IMR-90 (cell line): Measurements from ENCODE around the gene FCMR. TPM values are rescaled to one million over a fixed set of nuclear protein-coding genes. Genes with fewer than 3 reads are reported as not detected.

Experiments used
- ATAC-seq: fragments of 200-7000 bp; cut with Tn5 transposase; 2 replicates; pipeline ENCODE4 v1.9.1; 2020; ENCODE audit warnings: low read depth, mild to moderate bottlenecking, moderate library complexity
- BruUV-seq: library from RNA; stranded (reverse); fragments of 400-500 nt; replicated peaks from 2 replicates; lab custom pipeline; 2021; lab: Mats Ljungman, UMichigan
- CTCF ChIA-PET: fragments of 300-600 bp; formaldehyde crosslinking; extraction: SDS; loops from one replicate; lab custom pipeline; 2021; ENCODE audit warnings: antibody characterized with exemption; lab: Yijun Ruan, JAX
- POLR2A ChIA-PET: fragments of 300-600 bp; sonication (Branson Sonifier 250); formaldehyde crosslinking; loops from one replicate; lab custom pipeline; 2022; ENCODE audit warnings: antibody characterized with exemption; ENCODE audit not compliant: unreplicated experiment; lab: Charles Lee
- DNase-seq: peaks from one replicate; pipeline ENCODE4 v3.0.0; 2013
- H2AFZ ChIP-seq: replicated peaks from 2 replicates; pipeline ENCODE3; 2013; ENCODE audit warnings: low read length, mild to moderate bottlenecking; ENCODE audit not compliant: poor library complexity
- H2AK5ac ChIP-seq: 2 replicates; pipeline ENCODE4 v1.6.1; 2013; ENCODE audit warnings: low read depth, low read length, inconsistent platforms
- H2AK9ac ChIP-seq: replicated peaks from 2 replicates; pipeline ENCODE3; 2013; ENCODE audit warnings: mild to moderate bottlenecking, low read depth, low read length, moderate library complexity; ENCODE audit not compliant: poor library complexity
- H2BK120ac ChIP-seq: 2 replicates; pipeline ENCODE4 v1.6.1; 2013; ENCODE audit warnings: low read depth, low read length, inconsistent platforms
- H2BK15ac ChIP-seq: 3 replicates; pipeline ENCODE4 v1.6.1; 2013; ENCODE audit warnings: low read depth, low read length, inconsistent platforms
- H2BK20ac ChIP-seq: 2 replicates; pipeline ENCODE4 v1.6.1; 2013; ENCODE audit warnings: low read depth, mild to moderate bottlenecking, inconsistent platforms, low read length, moderate library complexity
- H2BK5ac ChIP-seq: 2 replicates; pipeline ENCODE4 v1.6.1; 2013; ENCODE audit warnings: mild to moderate bottlenecking, low read depth, low read length, inconsistent platforms; ENCODE audit not compliant: poor library complexity, severe bottlenecking
- H3K14ac ChIP-seq: replicated peaks from 2 replicates; pipeline ENCODE4 v1.6.1; 2013; ENCODE audit warnings: low read depth, low read length, inconsistent platforms
- H3K18ac ChIP-seq: 2 replicates; pipeline ENCODE4 v1.6.1; 2013; ENCODE audit warnings: low read depth, low read length, control low read depth
- H3K23ac ChIP-seq: 2 replicates; pipeline ENCODE4 v1.6.1; 2013; ENCODE audit warnings: low read depth, low read length, inconsistent platforms
- H3K27ac ChIP-seq: 2 replicates; pipeline ENCODE4 v1.5.1; 2013; ENCODE audit warnings: mild to moderate bottlenecking, control low read depth, low read length; ENCODE audit not compliant: insufficient read depth
- H3K27me3 ChIP-seq: 2 replicates; pipeline ENCODE4 v1.6.1; 2013; ENCODE audit warnings: low read length; ENCODE audit not compliant: control insufficient read depth, insufficient read depth
- H3K36me3 ChIP-seq: 2 replicates; pipeline ENCODE4 v1.6.1; 2013; ENCODE audit warnings: low read length, mixed read lengths; ENCODE audit not compliant: control insufficient read depth, insufficient read depth
- H3K4ac ChIP-seq: 2 replicates; pipeline ENCODE4 v1.6.1; 2013; ENCODE audit warnings: low read depth, low read length, inconsistent platforms
- H3K4me1 ChIP-seq: 2 replicates; pipeline ENCODE4 v1.6.1; 2013; ENCODE audit warnings: low read length, mixed read lengths; ENCODE audit not compliant: control insufficient read depth, insufficient read depth
- H3K4me2 ChIP-seq: 2 replicates; pipeline ENCODE4 v1.6.1; 2013; ENCODE audit warnings: low read depth, mild to moderate bottlenecking, control low read depth, low read length, moderate library complexity
- H3K4me3 ChIP-seq: 2 replicates; pipeline ENCODE4 v1.5.1; 2013; ENCODE audit warnings: low read depth, mild to moderate bottlenecking, control low read depth, low read length, moderate library complexity; ENCODE audit not compliant: insufficient read depth
- H3K56ac ChIP-seq: 2 replicates; pipeline ENCODE4 v1.6.1; 2013; ENCODE audit warnings: low read length, inconsistent platforms; ENCODE audit not compliant: insufficient read depth; ENCODE audit errors: extremely low read depth
- H3K79me1 ChIP-seq, 2 experiments: 2 replicates each; pipeline ENCODE4 v1.6.1; 2013; ENCODE audit warnings: low read length in 2 of 2, inconsistent platforms in 1 of 2, low read depth in 1 of 2
- H3K9ac ChIP-seq: 2 replicates; pipeline ENCODE4 v1.6.1; 2013; ENCODE audit warnings: low read depth, low read length, control low read depth
- H3K9me1 ChIP-seq: 2 replicates; pipeline ENCODE4 v1.6.1; 2013; ENCODE audit warnings: low read length, inconsistent platforms; ENCODE audit not compliant: insufficient read depth
- H3K9me3 ChIP-seq: 2 replicates; pipeline ENCODE4 v1.6.1; 2013; ENCODE audit warnings: low read length; ENCODE audit not compliant: control insufficient read depth, insufficient read depth
- H4K20me1 ChIP-seq: 2 replicates; pipeline ENCODE4 v1.6.1; 2013; ENCODE audit warnings: low read length, inconsistent platforms; ENCODE audit not compliant: insufficient read depth
- H4K5ac ChIP-seq: 2 replicates; pipeline ENCODE4 v1.6.1; 2013; ENCODE audit warnings: mild to moderate bottlenecking, low read depth, low read length, control low read depth
- H4K8ac ChIP-seq, 2 experiments: 2 replicates each; pipeline ENCODE4 v1.6.1; 2013; ENCODE audit warnings: low read depth in 2 of 2, low read length in 2 of 2, control low read depth in 1 of 2, inconsistent platforms in 1 of 2
- H4K91ac ChIP-seq: 2 replicates; pipeline ENCODE4 v1.6.1; 2013; ENCODE audit warnings: low read depth, low read length, inconsistent platforms; ENCODE audit not compliant: insufficient read depth
- BHLHE40 ChIP-seq: fragments of 150-350 bp; IDR thresholded peaks from 2 replicates; pipeline ENCODE4 v1.6.1; 2016; ENCODE audit warnings: mild to moderate bottlenecking, low read depth, low read length
- CHD1 ChIP-seq: IDR thresholded peaks from 2 replicates; pipeline ENCODE4 v1.6.1; 2012; ENCODE audit warnings: low read depth, low read length, improper control_type of control experiment
- CTCF ChIP-seq: conservative IDR thresholded peaks from 2 replicates; pipeline ENCODE4 v1.5.1; 2012; ENCODE audit warnings: mild to moderate bottlenecking, low read depth, low read length, improper control_type of control experiment
- FOS ChIP-seq: fragments of 150-350 bp; IDR thresholded peaks from 2 replicates; pipeline ENCODE4 v1.6.1; 2016; ENCODE audit warnings: low read depth, low read length
- MAFK ChIP-seq: IDR thresholded peaks from 2 replicates; pipeline ENCODE4 v1.6.1; 2012; ENCODE audit warnings: low read depth, low read length, improper control_type of control experiment
- MAZ ChIP-seq: IDR thresholded peaks from 2 replicates; pipeline ENCODE4 v1.6.1; 2012; ENCODE audit warnings: low read depth, mild to moderate bottlenecking, low read length, improper control_type of control experiment, moderate library complexity, borderline replicate concordance
- MXI1 ChIP-seq: IDR thresholded peaks from 2 replicates; pipeline ENCODE4 v1.6.1; 2012; ENCODE audit warnings: low read depth, mild to moderate bottlenecking, low read length, moderate library complexity, borderline replicate concordance
- POLR2A ChIP-seq: IDR thresholded peaks from 2 replicates; pipeline ENCODE4 v1.6.1; 2012; ENCODE audit warnings: mild to moderate bottlenecking, low read depth, low read length
- RAD21 ChIP-seq: IDR thresholded peaks from 2 replicates; pipeline ENCODE4 v1.6.1; 2012; ENCODE audit warnings: low read length, improper control_type of control experiment
- RCOR1 ChIP-seq: IDR thresholded peaks from 2 replicates; pipeline ENCODE4 v1.6.1; 2012; ENCODE audit warnings: mild to moderate bottlenecking, low read length, improper control_type of control experiment; ENCODE audit not compliant: insufficient replicate concordance
- RFX5 ChIP-seq: IDR thresholded peaks from 2 replicates; pipeline ENCODE4 v1.8.0; 2012; ENCODE audit warnings: low read depth, mild to moderate bottlenecking, low read length, moderate library complexity
- WGBS, 2 experiments: methylation state at CpG; one replicate each; pipeline versions ENCODE4 v1.1.5 to v1.1.7; 2013; ENCODE audit warnings: missing lambda C conversion rate in 2 of 2; ENCODE audit not compliant: insufficient read length in 1 of 2; ENCODE audit errors: extremely low coverage in 2 of 2; 5-methylcytosine and 5-hydroxymethylcytosine counted together
- dilution Hi-C: fragments of 300-500 bp; cut with HindIII; formaldehyde crosslinking; loops from one replicate; pipeline ENCODE4 v1.14.3; 2018; ENCODE audit warnings: low sequenced_read_pairs; ENCODE audit not compliant: unreplicated experiment
- in situ Hi-C: fragments of 300-500 bp; cut with MboI; formaldehyde crosslinking; loops from 3 replicates; pipeline ENCODE4 v1.14.3; 2019; ENCODE audit warnings: low sequenced_read_pairs, inconsistent platforms, mixed read lengths
- intact Hi-C: fragments of 100-400 bp; cut with micrococcal nuclease; formaldehyde crosslinking; loops from 2 replicates; pipeline ENCODE4 v1.10.0; 2022
- polyA plus RNA-seq, 3 experiments: library from polyadenylated mRNA; depleted of rRNA; stranded (reverse); fragments of >200 nt; gene quantifications; 2 replicates each; pipeline ENCODE4 v1.2.3, GENCODE V29; 2012; ENCODE audit warnings: low replicate concordance in 1 of 3
- total RNA-seq: library from RNA; depleted of rRNA; stranded (reverse); fragments of >200 nt; gene quantifications from 2 replicates; pipeline ENCODE4 v1.2.3, GENCODE V29; 2012
- TF ChIP-seq, protein P1 (sequence below): fragments of 150-350 bp; IDR thresholded peaks from 2 replicates; pipeline ENCODE4 v1.6.1; 2016; ENCODE audit warnings: low read depth, mild to moderate bottlenecking, low read length, moderate library complexity, borderline replicate concordance
- TF ChIP-seq, protein P2 (sequence below): fragments of 150-350 bp; IDR thresholded peaks from 2 replicates; pipeline ENCODE4 v1.6.1; 2017; ENCODE audit warnings: mild to moderate bottlenecking, antibody characterized with exemption, low read length, low read depth

The FCMR gene
- total and polyA plus RNA-seq, 2 of the 4 experiments (the other 2 are of a cell fraction) = 0.09 TPM; not detected in 1

- Histone ChIP-seq H2BK5ac (no peak overlapping the region), H3K56ac (no peak overlapping the region), H3K9me1 (peaks cover 22% of the 10 kb centered on the region), H3K36me3 (no peaks in the 10 kb centered on the region), H3K14ac (0 out of 2 replicates have a peak overlapping the region, but pooled peaks have one; percentile 57), H2BK20ac (peak overlapping the region; percentile 54), H3K79me1 (peaks cover 0 to 19% of the 10 kb centered on the region in 2 experiments; a peak in 2 of 4 replicates), H4K20me1 (no peaks in the 10 kb centered on the region), H2BK120ac (peak overlapping the region; percentile 47; the same call in 1 of the 2 replicates), H4K91ac (no peak overlapping the region), H3K4me1 (peaks cover 17% of the 10 kb centered on the region), H2BK15ac (0 out of 3 replicates have a peak overlapping the region, but pooled peaks have one; percentile 57), H4K5ac (no peak overlapping the region), H3K9me3 (no peaks in the 10 kb centered on the region), H3K18ac (no peak overlapping the region), H3K4ac (peak overlapping the region; percentile 44), H3K27me3 (no peaks in the 10 kb centered on the region), H2AK9ac (no peak overlapping the region), H3K23ac (no peak overlapping the region), H3K27ac (no peak overlapping the region), H3K9ac (no peak overlapping the region), H3K4me2 (no peak overlapping the region), H2AK5ac (peak overlapping the region; percentile 83), H3K4me3 (no peak overlapping the region), H2AFZ (no peak overlapping the region), H4K8ac (no peak overlapping the region)
- ChIA-PET POLR2A (no interaction called here), CTCF (no interaction called here)
- TF ChIP-seq POLR2A (no peak), MXI1 (no peak), BHLHE40 (no peak), CHD1 (no peak), MAFK (no peak), CTCF (no peak), MAZ (no peak), FOS (no peak), RCOR1 (no peak), RAD21 (no peak), RFX5 (no peak)
- TF ChIP-seq, protein P1, sequence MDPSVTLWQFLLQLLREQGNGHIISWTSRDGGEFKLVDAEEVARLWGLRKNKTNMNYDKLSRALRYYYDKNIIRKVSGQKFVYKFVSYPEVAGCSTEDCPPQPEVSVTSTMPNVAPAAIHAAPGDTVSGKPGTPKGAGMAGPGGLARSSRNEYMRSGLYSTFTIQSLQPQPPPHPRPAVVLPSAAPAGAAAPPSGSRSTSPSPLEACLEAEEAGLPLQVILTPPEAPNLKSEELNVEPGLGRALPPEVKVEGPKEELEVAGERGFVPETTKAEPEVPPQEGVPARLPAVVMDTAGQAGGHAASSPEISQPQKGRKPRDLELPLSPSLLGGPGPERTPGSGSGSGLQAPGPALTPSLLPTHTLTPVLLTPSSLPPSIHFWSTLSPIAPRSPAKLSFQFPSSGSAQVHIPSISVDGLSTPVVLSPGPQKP = no peak
- TF ChIP-seq, protein P2, sequence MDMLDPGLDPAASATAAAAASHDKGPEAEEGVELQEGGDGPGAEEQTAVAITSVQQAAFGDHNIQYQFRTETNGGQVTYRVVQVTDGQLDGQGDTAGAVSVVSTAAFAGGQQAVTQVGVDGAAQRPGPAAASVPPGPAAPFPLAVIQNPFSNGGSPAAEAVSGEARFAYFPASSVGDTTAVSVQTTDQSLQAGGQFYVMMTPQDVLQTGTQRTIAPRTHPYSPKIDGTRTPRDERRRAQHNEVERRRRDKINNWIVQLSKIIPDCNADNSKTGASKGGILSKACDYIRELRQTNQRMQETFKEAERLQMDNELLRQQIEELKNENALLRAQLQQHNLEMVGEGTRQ = no peak
- WGBS, 2 experiments = 100% methylated on average over 1 of the region's 1 CpG; no CpG with 5 or more reads in 1 of the 2 experiments
- dilution Hi-C loops = no loop called here
- ATAC-seq (no peak), DNase-seq (no peak)
- in situ Hi-C loops = no loop called here
- BruUV-seq = no TSS peak
- intact Hi-C loops = no loop called here
Observed at GRCh38 chr1:206902702-206903101, 19.0 kb downstream of the FCMR start.
